ENCODE results near the gene CYTL1. TPM values are rescaled to one million over a fixed set of nuclear protein-coding genes. Genes with fewer than 3 reads are reported as not detected.

CYTL1 gene
- total and polyA plus RNA-seq, 2 donors (not counting 3 experiments of a cell fraction or from before 2014, with no cell fraction given), result 4.0 to 36.8 TPM

- Histone ChIP-seq H3K36me3 (ENCODE audit: control insufficient read depth in 2 of 2, extremely low read depth in 1 of 2, insufficient read depth in 2 of 2, low read length in 2 of 2) (no peaks in the 10 kb centered on the region), H3K27me3 (ENCODE audit: control insufficient read depth in 2 of 2, insufficient read depth in 2 of 2, low read length in 2 of 2) (no peaks in the 10 kb centered on the region), H3K27ac (ENCODE audit: insufficient read depth, low read depth, low read length) (no peak overlapping the region), H3K9me1 (replicated peaks; ENCODE audit: control insufficient read depth, extremely low read depth, insufficient read depth, low read length) (no peaks in the 10 kb centered on the region), H3K4me2 (ENCODE audit: insufficient read depth, low read length) (no peak overlapping the region), H3K79me2 (ENCODE audit: control insufficient read depth, insufficient read depth, low read length) (no peaks in the 10 kb centered on the region), H3K4me1 (ENCODE audit: control insufficient read depth, extremely low read depth, insufficient read depth, low read length) (no peaks in the 10 kb centered on the region), H2AFZ (ENCODE audit: low read depth, low read length) (no peak overlapping the region), H4K20me1 (replicated peaks; ENCODE audit: control insufficient read depth, extremely low read depth, insufficient read depth, low read length) (no peaks in the 10 kb centered on the region), H3K9ac (replicated peaks; ENCODE audit: extremely low read depth, insufficient read depth, low read length) (no peak overlapping the region), H3K4me3 (replicated peaks in 1 of 3; ENCODE audit: insufficient read depth in 1 of 3, low read depth in 1 of 3, low read length in 3 of 3) (no peak overlapping the region), H3K9me3 (replicated peaks; ENCODE audit: control insufficient read depth, insufficient read depth, low read length) (no peaks in the 10 kb centered on the region)
- intact Hi-C loops (cut with micrococcal nuclease), result no loop called here
- no peak for TF ChIP-seq FOS (IDR thresholded peaks at IDR 0.05; ENCODE audit: borderline replicate concordance, insufficient read depth, low read length)
- TF ChIP-seq CTCF (IDR thresholded peaks at IDR 0.05; ENCODE audit: extremely low read depth in 1 of 2, insufficient read depth in 1 of 2, low read depth in 1 of 2, low read length in 2 of 2), result no peak
- TF ChIP-seq POLR2AphosphoS5 (IDR thresholded peaks at IDR 0.05; ENCODE audit: insufficient read depth, low read depth, low read length), result no peak
- TF ChIP-seq EZH2 (IDR thresholded peaks at IDR 0.05; ENCODE audit: borderline replicate concordance, low read depth, low read length, severe bottlenecking), result no peak
- TF ChIP-seq MYC (IDR thresholded peaks at IDR 0.05; ENCODE audit: low read depth, low read length), result no peak
- TF ChIP-seq POLR2A (IDR thresholded peaks at IDR 0.05; ENCODE audit: low read depth, low read length), result no peak
- TF ChIP-seq, protein P1, sequence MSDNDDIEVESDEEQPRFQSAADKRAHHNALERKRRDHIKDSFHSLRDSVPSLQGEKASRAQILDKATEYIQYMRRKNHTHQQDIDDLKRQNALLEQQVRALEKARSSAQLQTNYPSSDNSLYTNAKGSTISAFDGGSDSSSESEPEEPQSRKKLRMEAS (IDR thresholded peaks at IDR 0.05; ENCODE audit: insufficient read depth, insufficient read length), result no peak
- TF ChIP-seq GATA2 (IDR thresholded peaks at IDR 0.05; ENCODE audit: insufficient read depth, insufficient read length, low read depth, low read length), result no peak
- TF ChIP-seq JUN (IDR thresholded peaks at IDR 0.05; ENCODE audit: borderline replicate concordance, insufficient read depth, insufficient read length, low read depth), result no peak
- no peak for DNase-seq (ENCODE audit: low read depth, low spot score)
- ChIA-PET POLR2A (no interaction called here), CTCF (no interaction called here)
- BruUV-seq (replicated peaks), result no TSS peak
- dilution Hi-C loops (cut with MboI; ENCODE audit: extremely low pct_ligation_motif_present, low sequenced_read_pairs), result no loop called here
- FAIRE-seq, result no peak
Measured at GRCh38 chr4:4984186-4984585, 35.1 kb downstream of the CYTL1 start.
